ENCODE data around the gene CHID1. TPM values are rescaled to one million over a fixed set of nuclear protein-coding genes. Genes with fewer than 3 reads are reported as not detected.

CHID1 gene
- total RNA-seq, 2 donors from 2014 or later = 23.4 to 28.8 TPM

- no peaks in the 10 kb centered on the region for H3K9me3 ChIP-seq (ENCODE audit: control insufficient read depth, low read length, poor library complexity, severe bottlenecking)
- DNase-seq = no peak
- peaks cover 7% of the 10 kb centered on the region for H3K36me3 Mint-ChIP-seq (ENCODE audit: low read depth)
- H3K27me3 Mint-ChIP-seq = no peaks in the 10 kb centered on the region
- no peak overlapping the region for H3K27ac Mint-ChIP-seq
- ATAC-seq = no peak
- H3K4me3 Mint-ChIP-seq = no peak overlapping the region
- H3K4me1 Mint-ChIP-seq = peaks cover 9% of the 10 kb centered on the region
These were observed 27.1 kb downstream of the CHID1 start for GRCh38 chr11:883527-883926.

GRCh38 chr11:882596-882995 lies 28.0 kb downstream of the CHID1 start:
- no peak overlapping the region for H3K4me3 Mint-ChIP-seq
- H3K27ac Mint-ChIP-seq = no peak overlapping the region
- ATAC-seq (no peak), DNase-seq (no peak)
- H3K4me1 Mint-ChIP-seq = peaks cover 9% of the 10 kb centered on the region
- H3K27me3 Mint-ChIP-seq = no peaks in the 10 kb centered on the region
- peaks cover 7% of the 10 kb centered on the region for H3K36me3 Mint-ChIP-seq (ENCODE audit: low read depth)
- no peaks in the 10 kb centered on the region for H3K9me3 ChIP-seq (ENCODE audit: control insufficient read depth, low read length, poor library complexity, severe bottlenecking)

- no peak for ATAC-seq
- Mint-ChIP-seq H3K27me3 (no peaks in the 10 kb centered on the region), H3K4me1 (peaks cover 2% of the 10 kb centered on the region), H3K4me3 (no peak overlapping the region), H3K27ac (peak overlapping the region; percentile 45), H3K36me3 (ENCODE audit: low read depth) (peaks cover 9% of the 10 kb centered on the region)
- no peaks in the 10 kb centered on the region for H3K9me3 ChIP-seq (ENCODE audit: control insufficient read depth, low read length, poor library complexity, severe bottlenecking)
- no peak for DNase-seq
These were observed 30.2 kb downstream of the CHID1 start for GRCh38 chr11:880447-880846.

DNA sequence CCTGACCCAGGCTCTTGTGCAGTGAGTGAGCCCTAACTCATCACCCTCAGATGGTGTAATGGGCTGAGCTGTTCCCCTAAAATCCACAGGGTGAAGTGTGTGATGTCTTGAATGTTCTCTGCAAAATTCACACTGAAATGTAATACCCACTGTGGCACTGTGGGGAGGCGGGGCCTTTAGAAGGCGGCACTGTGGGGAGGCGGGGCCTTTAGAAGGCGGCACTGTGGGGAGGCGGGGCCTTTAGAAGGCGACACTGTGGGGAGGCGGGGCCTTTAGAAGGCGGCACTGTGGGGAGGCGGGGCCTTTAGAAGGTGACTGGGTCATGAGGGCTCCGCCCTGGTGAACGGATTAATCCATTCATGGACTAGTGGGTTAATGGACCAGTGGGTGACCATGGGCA lies 33.0 kb downstream of the CHID1 start:
- H3K27ac Mint-ChIP-seq = no peak overlapping the region
- ATAC-seq = peak; percentile 51
- H3K27me3 Mint-ChIP-seq = no peaks in the 10 kb centered on the region
- no peak for DNase-seq
- H3K36me3 Mint-ChIP-seq (ENCODE audit: low read depth) = peaks cover 9% of the 10 kb centered on the region
- no peak overlapping the region for H3K4me3 Mint-ChIP-seq
- H3K9me3 ChIP-seq (ENCODE audit: control insufficient read depth, low read length, poor library complexity, severe bottlenecking) = no peaks in the 10 kb centered on the region
- no peaks in the 10 kb centered on the region for H3K4me1 Mint-ChIP-seq

GRCh38 chr11:876545-876944 lies 34.1 kb downstream of the CHID1 start:
- Mint-ChIP-seq H3K36me3 (ENCODE audit: low read depth) (peaks cover 6% of the 10 kb centered on the region), H3K4me3 (no peak overlapping the region), H3K27me3 (no peaks in the 10 kb centered on the region), H3K4me1 (no peaks in the 10 kb centered on the region), H3K27ac (no peak overlapping the region)
- no peak for ATAC-seq
- no peak for DNase-seq
- H3K9me3 ChIP-seq (ENCODE audit: control insufficient read depth, low read length, poor library complexity, severe bottlenecking) = no peaks in the 10 kb centered on the region

GRCh38 chr11:875769-876301 lies 34.8 kb downstream of the CHID1 start:
- no peaks in the 10 kb centered on the region for H3K4me1 Mint-ChIP-seq
- ATAC-seq = no peak
- H3K27me3 Mint-ChIP-seq = no peaks in the 10 kb centered on the region
- no peaks in the 10 kb centered on the region for H3K9me3 ChIP-seq (ENCODE audit: control insufficient read depth, low read length, poor library complexity, severe bottlenecking)
- peaks cover 6% of the 10 kb centered on the region for H3K36me3 Mint-ChIP-seq (ENCODE audit: low read depth)
- H3K27ac Mint-ChIP-seq = no peak overlapping the region
- no peak overlapping the region for H3K4me3 Mint-ChIP-seq
- no peak for DNase-seq

GRCh38 chr11:875203-875602 lies 35.4 kb downstream of the CHID1 start:
- H3K4me3 Mint-ChIP-seq = no peak overlapping the region
- H3K36me3 Mint-ChIP-seq (ENCODE audit: low read depth) = peaks cover 6% of the 10 kb centered on the region
- DNase-seq = no peak

GRCh38 chr11:873706-874105 lies 36.9 kb downstream of the CHID1 start:
- Mint-ChIP-seq H3K4me3 (no peak overlapping the region), H3K27ac (peak overlapping the region; percentile 75), H3K36me3 (ENCODE audit: low read depth) (peaks cover 5% of the 10 kb centered on the region), H3K4me1 (no peaks in the 10 kb centered on the region), H3K27me3 (no peaks in the 10 kb centered on the region)
- ATAC-seq (no peak), DNase-seq (no peak)
- no peaks in the 10 kb centered on the region for H3K9me3 ChIP-seq (ENCODE audit: control insufficient read depth, low read length, poor library complexity, severe bottlenecking)

More at GRCh38 chr11:875203-875602, 35.4 kb downstream of the CHID1 start:
- no peak overlapping the region for H3K27ac Mint-ChIP-seq
- ATAC-seq = no peak
- H3K27me3 Mint-ChIP-seq = no peaks in the 10 kb centered on the region
- no peaks in the 10 kb centered on the region for H3K4me1 Mint-ChIP-seq
- no peaks in the 10 kb centered on the region for H3K9me3 ChIP-seq (ENCODE audit: control insufficient read depth, low read length, poor library complexity, severe bottlenecking)

GRCh38 chr11:872799-873198 lies 37.8 kb downstream of the CHID1 start:
- no peaks in the 10 kb centered on the region for H3K9me3 ChIP-seq (ENCODE audit: control insufficient read depth, low read length, poor library complexity, severe bottlenecking)
- Mint-ChIP-seq H3K27ac (no peak overlapping the region), H3K4me3 (no peak overlapping the region), H3K27me3 (no peaks in the 10 kb centered on the region), H3K36me3 (ENCODE audit: low read depth) (peaks cover 5% of the 10 kb centered on the region), H3K4me1 (no peaks in the 10 kb centered on the region)
- no peak for ATAC-seq
- no peak for DNase-seq

GRCh38 chr11:871472-871871 lies 39.1 kb downstream of the CHID1 start:
- Mint-ChIP-seq H3K36me3 (ENCODE audit: low read depth) (peaks cover 5% of the 10 kb centered on the region), H3K27me3 (no peaks in the 10 kb centered on the region), H3K27ac (no peak overlapping the region), H3K4me1 (no peaks in the 10 kb centered on the region), H3K4me3 (no peak overlapping the region)
- DNase-seq (no peak), ATAC-seq (no peak)
- no peaks in the 10 kb centered on the region for H3K9me3 ChIP-seq (ENCODE audit: control insufficient read depth, low read length, poor library complexity, severe bottlenecking)

DNA sequence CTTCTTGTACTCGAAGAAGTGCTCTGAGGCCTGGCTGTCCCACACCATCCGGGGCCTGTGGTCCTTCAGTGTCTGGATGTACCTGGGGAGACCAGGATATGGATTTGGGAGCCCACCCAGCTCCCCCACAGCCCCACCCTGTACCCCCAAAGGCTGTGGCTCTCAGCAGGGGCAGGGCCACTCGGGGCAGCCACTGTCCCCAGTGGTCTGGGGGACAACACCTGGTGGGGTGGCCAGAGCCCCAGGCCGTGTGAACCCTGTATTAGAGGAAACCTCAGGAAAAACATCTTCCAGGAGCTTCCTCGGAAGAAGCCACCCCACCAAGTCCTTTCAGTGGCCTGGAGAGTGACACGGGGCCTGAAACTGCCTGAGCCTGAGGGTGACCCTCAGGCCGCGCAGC lies 40.2 kb downstream of the CHID1 start:
- H3K4me1 Mint-ChIP-seq = no peaks in the 10 kb centered on the region
- DNase-seq (no peak), ATAC-seq (no peak)
- H3K27ac Mint-ChIP-seq = no peak overlapping the region
- no peaks in the 10 kb centered on the region for H3K27me3 Mint-ChIP-seq
- no peaks in the 10 kb centered on the region for H3K36me3 Mint-ChIP-seq (ENCODE audit: low read depth)
- no peak overlapping the region for H3K4me3 Mint-ChIP-seq
- no peaks in the 10 kb centered on the region for H3K9me3 ChIP-seq (ENCODE audit: control insufficient read depth, low read length, poor library complexity, severe bottlenecking)

DNA sequence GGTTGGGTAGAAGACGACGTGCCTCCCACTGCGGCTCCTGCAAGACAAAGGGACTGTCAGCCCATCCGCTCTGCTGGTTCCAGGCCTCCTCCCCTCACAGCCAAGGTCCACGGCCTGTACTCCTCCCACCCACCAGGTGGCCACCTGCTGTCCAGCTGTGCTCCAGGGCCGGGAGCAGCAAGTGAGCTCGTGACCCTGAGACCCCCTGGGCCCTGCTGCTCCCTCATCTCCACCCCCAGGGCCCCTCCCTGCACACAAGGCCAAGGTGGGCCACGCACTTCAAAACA lies 40.5 kb downstream of the CHID1 start:
- ATAC-seq (no peak), DNase-seq (no peak)
- Mint-ChIP-seq H3K4me3 (no peak overlapping the region), H3K27ac (no peak overlapping the region), H3K27me3 (no peaks in the 10 kb centered on the region), H3K4me1 (no peaks in the 10 kb centered on the region), H3K36me3 (ENCODE audit: low read depth) (no peaks in the 10 kb centered on the region)
- no peaks in the 10 kb centered on the region for H3K9me3 ChIP-seq (ENCODE audit: control insufficient read depth, low read length, poor library complexity, severe bottlenecking)

- DNase-seq = no peak
- Mint-ChIP-seq H3K4me1 (no peaks in the 10 kb centered on the region), H3K27me3 (no peaks in the 10 kb centered on the region), H3K36me3 (ENCODE audit: low read depth) (no peaks in the 10 kb centered on the region), H3K27ac (no peak overlapping the region), H3K4me3 (no peak overlapping the region)
- no peaks in the 10 kb centered on the region for H3K9me3 ChIP-seq (ENCODE audit: control insufficient read depth, low read length, poor library complexity, severe bottlenecking)
- ATAC-seq = no peak
These were observed 41.0 kb downstream of the CHID1 start for GRCh38 chr11:869399-870126.

DNA sequence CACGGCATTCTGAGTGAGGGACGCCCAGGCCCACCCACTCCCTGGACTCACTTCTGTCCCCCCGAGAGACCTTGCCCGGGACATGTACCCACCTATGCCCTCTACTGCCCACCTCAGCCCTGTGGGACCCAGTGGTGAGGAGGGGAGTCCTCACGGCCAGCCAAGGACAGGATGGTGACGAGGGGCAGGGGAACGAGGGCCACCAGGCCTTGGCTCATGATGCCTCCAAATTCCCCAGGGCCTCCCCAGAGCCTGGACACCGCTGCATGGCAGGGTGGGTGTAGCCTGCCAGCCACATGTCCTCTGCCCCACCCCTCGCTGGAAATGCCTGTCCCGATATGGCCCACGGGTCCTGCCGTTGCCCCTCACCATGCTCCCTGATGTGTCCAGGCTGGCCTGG lies 41.8 kb downstream of the CHID1 start:
- DNase-seq = no peak
- ATAC-seq = no peak
- H3K27me3 Mint-ChIP-seq = no peaks in the 10 kb centered on the region
- H3K4me3 Mint-ChIP-seq = no peak overlapping the region
- no peak overlapping the region for H3K27ac Mint-ChIP-seq
- no peaks in the 10 kb centered on the region for H3K36me3 Mint-ChIP-seq (ENCODE audit: low read depth)
- H3K4me1 Mint-ChIP-seq = no peaks in the 10 kb centered on the region
- no peaks in the 10 kb centered on the region for H3K9me3 ChIP-seq (ENCODE audit: control insufficient read depth, low read length, poor library complexity, severe bottlenecking)
